ENCODE results near the gene RNF144A. TPM values are rescaled to one million over a fixed set of nuclear protein-coding genes. Genes with fewer than 3 reads are reported as not detected.

The RNF144A gene
- total RNA-seq, 2 donors from 2014 or later = 17.2 to 66.1 TPM

DNA sequence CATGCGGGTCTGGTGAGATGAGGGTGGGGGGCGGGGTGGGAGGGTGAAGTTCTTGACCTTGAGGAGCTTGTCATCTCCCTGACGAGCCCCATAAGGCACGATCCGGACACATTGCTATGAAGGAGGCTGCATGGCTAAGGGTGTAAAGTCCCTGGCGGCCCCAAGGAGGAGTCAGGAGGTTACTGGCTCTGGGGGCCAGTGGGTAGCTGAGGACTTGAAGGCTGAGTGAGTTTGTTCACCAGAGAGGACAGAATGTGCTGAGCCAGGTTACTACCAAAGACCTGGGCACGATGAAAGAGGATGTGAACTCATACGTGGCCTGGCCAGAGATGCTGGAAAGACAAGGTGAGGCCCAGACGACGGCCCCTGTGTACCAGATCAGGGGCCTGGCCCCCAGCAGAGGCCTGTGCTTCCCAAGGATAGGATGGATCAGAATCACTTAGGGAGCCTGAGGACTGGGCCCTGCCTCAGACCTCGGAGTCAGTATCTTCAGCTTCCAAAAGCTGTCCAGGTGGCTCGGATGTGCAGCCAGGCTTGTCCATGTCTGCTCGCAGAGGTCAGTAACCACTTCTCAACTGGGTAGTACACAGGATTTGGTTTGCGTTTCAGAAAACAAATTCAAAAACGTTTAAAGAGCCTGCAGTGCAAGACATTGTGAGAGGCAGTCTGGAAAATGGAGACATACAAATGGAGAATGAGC, 110.9 kb downstream of the RNF144A start:
- no peak for ATAC-seq
- no peaks in the 10 kb centered on the region for H3K27me3 Mint-ChIP-seq
- no peak for DNase-seq (ENCODE audit: low spot score)
- peaks cover 18% of the 10 kb centered on the region for H3K36me3 Mint-ChIP-seq
- H3K4me1 Mint-ChIP-seq (ENCODE audit: low read depth in 2 of 2) = peaks cover 4 to 7% of the 10 kb centered on the region in 2 donors
- no peak overlapping the region for H3K4me3 Mint-ChIP-seq
- H3K27ac Mint-ChIP-seq = no peak overlapping the region
- H3K9me3 Mint-ChIP-seq = no peaks in the 10 kb centered on the region

DNA sequence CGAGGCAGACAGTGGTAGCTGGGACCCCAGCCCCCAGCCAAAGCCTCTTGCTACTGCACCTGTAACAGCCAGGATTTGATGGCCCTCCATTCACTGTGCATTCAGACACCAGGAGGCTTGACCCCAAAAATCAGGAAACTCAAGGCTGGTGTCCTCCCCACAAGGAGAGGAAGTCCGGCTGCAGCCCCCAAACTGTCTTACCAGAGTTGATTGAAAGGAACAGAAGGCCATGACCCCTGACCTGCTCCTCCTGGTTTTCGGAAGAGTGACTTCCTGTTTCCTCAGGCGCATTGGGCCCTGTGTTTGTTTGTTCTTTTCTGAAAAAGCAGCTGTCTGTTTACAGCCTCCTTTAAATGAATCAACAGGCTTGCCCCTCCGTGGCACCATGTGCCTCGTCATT, 111.6 kb downstream of the RNF144A start:
- Mint-ChIP-seq H3K4me3 (no peak overlapping the region), H3K36me3 (peaks cover 12% of the 10 kb centered on the region), H3K4me1 (ENCODE audit: low read depth in 2 of 2) (peaks cover 3 to 7% of the 10 kb centered on the region in 2 donors), H3K27ac (no peak overlapping the region), H3K27me3 (no peaks in the 10 kb centered on the region), H3K9me3 (no peaks in the 10 kb centered on the region)
- DNase-seq (ENCODE audit: low spot score) = no peak
- ATAC-seq = no peak

DNA sequence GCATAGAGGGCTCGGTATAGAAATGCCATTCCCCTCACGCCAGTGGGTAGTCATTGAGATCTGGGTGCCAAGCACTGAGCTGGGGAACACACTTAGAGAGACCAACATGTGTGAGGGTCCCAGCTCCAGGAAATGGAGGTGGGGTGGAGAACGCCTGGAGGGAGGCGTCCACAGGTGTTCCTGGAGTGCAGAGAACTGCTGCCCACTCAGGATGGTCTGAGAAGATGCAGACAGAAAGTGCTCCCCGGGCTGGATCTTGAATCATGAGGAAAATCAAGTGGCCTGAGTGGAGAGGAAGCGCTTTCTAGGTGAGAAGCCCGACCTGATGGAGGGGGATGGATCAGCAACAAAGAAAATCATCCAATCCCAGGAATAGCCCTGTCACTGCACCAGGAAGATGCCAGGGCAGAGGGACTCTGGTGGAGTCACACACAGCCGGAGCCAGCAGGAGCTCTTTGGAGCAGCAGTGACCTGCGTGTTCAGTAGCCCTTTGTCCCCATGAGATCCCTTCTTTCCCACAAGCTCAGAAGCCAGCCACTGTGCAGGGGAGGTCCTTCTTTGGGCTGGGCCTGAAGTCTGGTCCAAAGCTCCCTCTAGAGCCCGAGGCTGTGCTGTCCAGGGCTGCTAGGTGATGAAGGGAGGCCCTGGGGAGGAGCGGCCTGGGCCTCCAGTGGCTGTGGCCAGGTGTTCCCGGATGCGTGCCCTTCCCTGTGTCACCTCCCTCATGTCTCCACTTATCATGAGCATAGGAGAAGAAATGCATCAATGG, 112.3 kb downstream of the RNF144A start:
- peaks cover 3 to 7% of the 10 kb centered on the region in 2 donors for H3K4me1 Mint-ChIP-seq (ENCODE audit: low read depth in 2 of 2)
- no peaks in the 10 kb centered on the region for H3K27me3 Mint-ChIP-seq
- H3K9me3 Mint-ChIP-seq = no peaks in the 10 kb centered on the region
- ATAC-seq = peak in 1 of 2 donors; percentile 45
- H3K36me3 Mint-ChIP-seq = peaks cover 12% of the 10 kb centered on the region
- no peak overlapping the region for H3K4me3 Mint-ChIP-seq
- H3K27ac Mint-ChIP-seq = no peak overlapping the region
- DNase-seq (ENCODE audit: low spot score) = no peak

DNA sequence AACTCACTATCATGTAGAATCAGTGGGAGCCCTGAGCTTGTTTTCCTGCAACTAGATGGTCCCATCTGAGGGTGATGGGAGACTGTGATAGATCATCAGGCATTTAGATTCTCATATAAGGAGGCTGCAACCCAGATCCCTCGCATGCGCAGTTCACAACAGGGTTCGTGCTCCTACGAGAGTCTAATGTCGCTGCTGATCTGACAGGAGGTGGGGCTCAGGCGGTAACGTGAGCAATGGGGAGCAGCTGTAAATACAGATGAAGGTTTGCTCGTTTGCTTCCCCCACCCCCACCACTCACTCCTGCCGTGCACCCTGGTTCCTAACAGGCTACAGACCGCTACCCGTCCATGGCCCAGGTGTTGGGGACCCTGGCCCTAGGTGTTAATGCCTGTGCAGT, 113.6 kb downstream of the RNF144A start:
- ATAC-seq (no peak), DNase-seq (ENCODE audit: low spot score) (no peak)
- H3K4me3 Mint-ChIP-seq = no peak overlapping the region
- H3K36me3 Mint-ChIP-seq = peaks cover 12% of the 10 kb centered on the region
- no peak overlapping the region for H3K27ac Mint-ChIP-seq
- H3K4me1 Mint-ChIP-seq (ENCODE audit: low read depth in 2 of 2) = peaks cover 3 to 7% of the 10 kb centered on the region in 2 donors
- H3K9me3 Mint-ChIP-seq = no peaks in the 10 kb centered on the region
- no peaks in the 10 kb centered on the region for H3K27me3 Mint-ChIP-seq

DNA sequence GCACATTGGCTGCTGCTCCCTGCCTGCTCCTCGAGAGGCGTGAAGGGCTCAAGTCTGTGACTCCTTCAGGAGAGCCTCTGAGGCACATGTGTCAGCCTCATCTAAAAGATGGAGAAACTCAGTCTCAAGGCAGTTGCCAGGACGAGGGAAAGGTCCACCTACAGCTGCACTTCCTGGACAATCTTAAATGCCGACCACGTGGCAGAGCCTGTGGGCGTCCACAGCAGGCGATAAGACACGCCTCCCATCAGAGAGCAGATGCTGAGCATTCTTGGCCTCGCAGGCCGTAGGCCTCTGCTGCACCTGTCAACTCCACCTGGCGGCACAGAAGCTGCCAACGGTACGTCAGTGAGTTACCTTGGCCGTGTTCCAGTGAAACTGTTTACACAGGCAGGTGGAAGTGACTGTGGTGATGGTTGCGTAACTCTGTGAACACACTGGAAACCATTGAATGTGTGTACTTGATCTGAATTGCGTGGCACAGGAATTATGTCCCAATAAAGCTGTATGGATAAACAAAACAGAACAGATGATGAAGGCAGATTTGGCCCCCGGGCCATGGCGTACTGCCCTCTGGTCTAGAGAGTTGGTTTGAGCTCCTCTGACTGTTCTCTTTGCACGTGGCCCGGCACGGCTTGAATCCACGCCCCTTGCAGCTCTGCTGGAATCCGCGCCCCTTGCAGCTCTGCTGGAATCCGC, 114.5 kb downstream of the RNF144A start:
- ATAC-seq = peak in 1 of 2 donors; percentile 45
- H3K36me3 Mint-ChIP-seq = peaks cover 12% of the 10 kb centered on the region
- no peak for DNase-seq (ENCODE audit: low spot score)
- no peaks in the 10 kb centered on the region for H3K9me3 Mint-ChIP-seq
- H3K4me3 Mint-ChIP-seq = no peak overlapping the region
- H3K27ac Mint-ChIP-seq = no peak overlapping the region
- peaks cover 3 to 7% of the 10 kb centered on the region in 2 donors for H3K4me1 Mint-ChIP-seq (ENCODE audit: low read depth in 2 of 2)
- H3K27me3 Mint-ChIP-seq = no peaks in the 10 kb centered on the region

DNA sequence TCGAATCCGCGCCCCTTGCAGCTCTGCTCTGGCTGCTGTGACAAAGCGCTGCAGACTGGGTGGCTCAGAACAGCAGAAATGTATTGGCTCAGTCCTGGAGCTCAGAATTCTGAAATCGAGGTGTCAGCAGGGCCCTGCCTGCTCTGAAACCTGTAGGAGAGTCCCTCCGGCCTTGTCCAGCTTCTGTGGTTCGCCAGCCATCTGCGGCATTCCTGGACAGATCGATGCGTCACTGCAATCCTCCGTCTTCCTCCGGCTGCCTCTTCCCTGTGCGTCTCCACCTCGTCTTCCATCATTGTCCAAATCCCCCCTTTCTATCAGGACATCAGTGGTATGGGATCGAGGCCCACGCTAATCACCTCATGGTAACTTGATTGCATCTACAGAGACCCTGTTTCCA, 115.2 kb downstream of the RNF144A start:
- ATAC-seq (no peak), DNase-seq (ENCODE audit: low spot score) (no peak)
- no peaks in the 10 kb centered on the region for H3K27me3 Mint-ChIP-seq
- no peak overlapping the region for H3K4me3 Mint-ChIP-seq
- H3K4me1 Mint-ChIP-seq (ENCODE audit: low read depth in 2 of 2) = peaks cover 3 to 7% of the 10 kb centered on the region in 2 donors
- H3K36me3 Mint-ChIP-seq = peaks cover 8% of the 10 kb centered on the region
- H3K9me3 Mint-ChIP-seq = no peaks in the 10 kb centered on the region
- H3K27ac Mint-ChIP-seq = no peak overlapping the region

DNA sequence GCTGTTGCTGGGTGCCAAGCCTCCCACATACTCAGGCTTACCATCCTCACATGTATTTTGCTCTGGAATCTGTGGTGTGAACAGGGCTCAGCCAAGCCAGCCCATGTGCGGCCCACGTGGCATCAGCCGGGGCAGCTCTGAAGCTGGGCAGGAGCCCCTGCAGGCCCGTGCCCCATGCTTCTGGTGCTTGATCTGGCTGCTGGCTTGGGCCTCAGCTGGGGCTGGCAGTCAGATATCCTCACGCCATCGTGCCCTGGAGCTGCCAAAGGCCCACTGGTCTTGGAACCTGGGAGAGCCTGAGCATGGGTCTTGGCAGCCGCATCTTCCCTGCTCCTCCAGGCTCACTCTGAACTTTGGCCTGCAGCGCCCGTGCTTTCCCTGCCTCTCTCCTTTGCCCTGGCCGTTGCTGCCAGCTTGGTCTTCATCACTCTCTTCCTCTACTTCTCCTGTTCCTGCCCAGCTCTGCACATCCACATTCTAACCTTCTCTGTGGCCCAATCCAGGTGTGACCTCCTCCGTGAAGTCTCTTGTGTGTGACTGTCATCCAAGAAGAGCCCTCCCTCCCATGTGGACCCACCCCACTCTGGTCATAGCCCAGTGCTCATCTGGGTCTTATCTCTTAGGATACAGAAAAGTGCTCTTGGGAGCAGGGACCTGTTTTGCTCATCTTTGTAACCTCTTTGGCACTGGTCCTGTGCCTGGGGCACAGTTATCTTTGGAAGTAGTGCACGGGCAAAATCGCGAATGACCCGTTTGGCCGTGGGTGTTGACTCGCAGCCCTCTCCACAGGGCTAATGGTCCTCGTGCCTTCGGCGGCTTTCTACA, 116.1 kb downstream of the RNF144A start:
- no peak overlapping the region for H3K27ac Mint-ChIP-seq
- no peaks in the 10 kb centered on the region for H3K27me3 Mint-ChIP-seq
- ATAC-seq (no peak), DNase-seq (ENCODE audit: low spot score) (no peak)
- H3K4me3 Mint-ChIP-seq = no peak overlapping the region
- H3K36me3 Mint-ChIP-seq = peaks cover 5% of the 10 kb centered on the region
- H3K9me3 Mint-ChIP-seq = no peaks in the 10 kb centered on the region
- peaks cover 5 to 7% of the 10 kb centered on the region in 2 donors for H3K4me1 Mint-ChIP-seq (ENCODE audit: low read depth in 2 of 2)

DNA sequence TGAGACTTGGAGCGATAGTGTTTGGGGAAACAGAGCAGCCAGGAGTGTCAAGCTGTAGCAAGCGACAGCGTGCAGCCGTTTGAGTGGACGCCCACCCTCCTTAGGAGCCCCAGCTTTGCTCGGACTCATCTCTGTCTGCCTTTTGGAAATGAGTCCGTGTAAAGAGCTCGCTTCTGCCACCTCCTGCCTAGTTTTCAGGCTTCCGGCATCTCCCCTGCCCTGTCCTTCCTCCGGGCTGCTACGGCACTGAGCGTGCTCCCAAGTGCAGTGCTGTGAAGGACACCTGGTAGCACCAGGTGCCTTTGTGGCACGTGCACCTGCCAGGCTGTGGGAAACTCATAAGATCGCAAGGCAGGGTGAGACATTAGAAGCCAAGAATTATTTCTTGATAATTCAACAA, 117.1 kb downstream of the RNF144A start:
- Mint-ChIP-seq H3K9me3 (no peaks in the 10 kb centered on the region), H3K27ac (no peak overlapping the region), H3K36me3 (peaks cover 12% of the 10 kb centered on the region), H3K27me3 (no peaks in the 10 kb centered on the region), H3K4me1 (ENCODE audit: low read depth in 2 of 2) (peaks cover 6 to 7% of the 10 kb centered on the region in 2 donors), H3K4me3 (no peak overlapping the region)
- DNase-seq (ENCODE audit: low spot score) (no peak), ATAC-seq (no peak)

DNA sequence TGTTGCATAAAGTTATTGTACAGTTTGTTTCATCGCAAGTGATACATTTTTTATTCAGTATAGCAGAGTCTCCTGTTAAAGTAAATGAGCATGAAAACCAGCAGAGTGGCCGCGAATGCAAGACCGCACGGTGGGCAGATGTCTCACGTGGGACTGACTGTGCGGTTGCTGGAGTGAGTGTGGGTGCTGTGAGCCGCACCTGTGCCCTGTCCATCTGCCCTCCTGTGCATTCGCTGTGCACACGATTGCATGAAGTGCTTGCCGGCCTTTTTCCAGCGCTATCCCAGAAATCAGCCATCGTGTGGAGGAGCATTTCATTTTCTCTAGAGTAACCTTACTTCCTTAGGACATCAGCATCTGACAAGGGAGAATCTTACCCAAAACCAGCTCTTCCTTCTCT, 118.7 kb downstream of the RNF144A start:
- Mint-ChIP-seq H3K36me3 (peaks cover 15% of the 10 kb centered on the region), H3K4me3 (no peak overlapping the region), H3K4me1 (ENCODE audit: low read depth in 2 of 2) (peaks cover 6 to 7% of the 10 kb centered on the region in 2 donors), H3K27ac (no peak overlapping the region), H3K9me3 (no peaks in the 10 kb centered on the region), H3K27me3 (no peaks in the 10 kb centered on the region)
- ATAC-seq (no peak), DNase-seq (ENCODE audit: low spot score) (no peak)

DNA sequence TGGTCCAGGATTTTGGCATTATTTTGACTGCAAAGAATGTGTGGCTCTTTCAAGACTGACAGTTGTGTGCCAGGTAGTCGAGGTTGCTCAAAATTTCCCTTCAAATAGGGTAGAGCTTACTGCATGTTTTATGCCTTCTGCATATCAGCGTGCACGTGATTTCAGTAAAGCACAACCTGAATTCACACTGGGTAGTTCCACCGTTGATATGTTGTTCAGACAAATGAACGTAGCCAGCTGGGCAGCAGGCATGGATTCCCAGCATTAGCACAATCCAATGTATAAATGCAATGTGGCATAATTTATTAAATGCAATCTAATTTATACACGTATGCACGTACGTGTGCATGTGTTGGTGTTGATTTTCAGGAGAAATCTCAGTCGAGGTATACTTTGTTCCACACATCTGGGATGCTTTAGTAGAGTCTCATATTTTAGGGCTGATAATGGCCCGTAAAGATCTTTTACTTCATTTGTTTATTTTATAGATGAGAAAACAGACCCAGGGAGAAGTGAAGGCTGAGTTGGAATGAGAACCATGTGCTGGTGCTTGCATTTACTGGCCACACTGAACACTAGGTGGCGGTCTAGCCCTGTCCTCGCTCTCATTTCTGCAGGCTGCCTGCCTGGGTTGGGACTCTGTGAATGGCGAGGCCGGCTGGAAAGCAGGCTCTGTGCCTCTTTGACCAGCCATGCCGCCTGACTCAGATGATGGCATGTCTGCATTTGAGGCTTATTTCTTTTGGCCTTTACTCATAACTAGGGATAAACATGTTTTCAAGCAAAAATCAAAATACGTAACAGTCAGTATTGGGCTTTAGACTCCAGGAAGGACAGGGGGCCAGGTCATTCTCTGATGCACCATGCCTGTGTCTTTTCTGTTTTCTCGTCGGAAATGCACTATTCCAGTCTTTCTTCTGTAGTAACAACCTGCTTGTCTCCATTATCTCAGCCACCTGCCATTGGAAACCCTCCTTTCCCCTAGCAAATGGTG, 120.4 kb downstream of the RNF144A start:
- H3K36me3 Mint-ChIP-seq = peaks cover 20% of the 10 kb centered on the region
- ATAC-seq = peak in 1 of 2 donors; percentile 50
- no peak overlapping the region for H3K27ac Mint-ChIP-seq
- no peaks in the 10 kb centered on the region for H3K27me3 Mint-ChIP-seq
- H3K9me3 Mint-ChIP-seq = no peaks in the 10 kb centered on the region
- H3K4me1 Mint-ChIP-seq (ENCODE audit: low read depth in 2 of 2) = peaks cover 0 to 3% of the 10 kb centered on the region in 2 donors
- no peak overlapping the region for H3K4me3 Mint-ChIP-seq
- no peak for DNase-seq (ENCODE audit: low spot score)

DNA sequence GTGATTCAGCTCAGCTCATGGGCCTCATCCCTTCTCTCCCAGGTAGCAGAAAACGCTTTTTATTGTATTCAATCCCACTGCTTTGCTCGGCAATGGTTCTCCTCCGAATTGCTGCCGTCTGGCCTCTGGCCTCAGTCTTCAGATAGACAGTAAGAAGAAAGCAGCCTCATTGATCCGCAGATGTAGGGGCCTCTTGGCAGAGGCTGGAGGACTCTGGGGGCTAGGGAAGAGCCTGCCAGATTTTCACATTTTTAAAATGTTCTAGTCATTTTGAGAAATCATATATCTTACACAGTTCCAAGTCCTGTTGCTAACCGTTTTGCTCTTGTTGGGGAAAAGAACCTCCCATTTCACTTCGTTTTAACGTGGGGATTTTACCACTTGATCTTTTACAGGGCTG, 123.3 kb downstream of the RNF144A start:
- H3K9me3 Mint-ChIP-seq = no peaks in the 10 kb centered on the region
- H3K36me3 Mint-ChIP-seq = peaks cover 26% of the 10 kb centered on the region
- H3K4me1 Mint-ChIP-seq (ENCODE audit: low read depth in 2 of 2) = peaks cover 3 to 8% of the 10 kb centered on the region in 2 donors
- DNase-seq (ENCODE audit: low spot score) = no peak
- H3K27ac Mint-ChIP-seq = no peak overlapping the region
- H3K27me3 Mint-ChIP-seq = no peaks in the 10 kb centered on the region
- no peak for ATAC-seq
- H3K4me3 Mint-ChIP-seq = no peak overlapping the region

DNA sequence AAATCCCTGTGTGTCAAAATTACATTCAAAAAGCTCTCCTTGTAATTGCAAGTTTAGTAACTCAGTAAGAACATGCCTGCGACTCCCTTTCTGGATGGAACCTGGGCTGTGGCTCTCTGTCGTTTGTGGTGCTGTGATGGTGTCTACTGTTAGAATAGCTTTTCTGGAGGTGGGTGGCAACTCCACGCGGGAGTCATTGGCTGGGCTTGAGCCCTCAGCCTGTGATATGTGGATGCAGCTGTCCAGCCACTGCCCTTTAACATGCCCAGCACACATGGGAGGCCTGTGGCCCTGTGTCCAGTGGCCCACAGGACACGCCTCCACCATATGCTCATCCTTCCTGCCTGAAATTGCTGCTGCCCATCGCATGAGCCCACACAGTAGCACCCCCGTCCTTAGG, 124.2 kb downstream of the RNF144A start:
- H3K27me3 Mint-ChIP-seq = no peaks in the 10 kb centered on the region
- peaks cover 26% of the 10 kb centered on the region for H3K36me3 Mint-ChIP-seq
- DNase-seq (ENCODE audit: low spot score) (no peak), ATAC-seq (peak in 1 of 2 donors; percentile 11)
- no peaks in the 10 kb centered on the region for H3K9me3 Mint-ChIP-seq
- peaks cover 3 to 12% of the 10 kb centered on the region in 2 donors for H3K4me1 Mint-ChIP-seq (ENCODE audit: low read depth in 2 of 2)
- no peak overlapping the region for H3K27ac Mint-ChIP-seq
- no peak overlapping the region for H3K4me3 Mint-ChIP-seq

Measured in natural killer cell treated with Interleukin-12 subunit alpha and Interleukin-12 subunit beta and Interleukin-15 and Interleukin-18, amount 100 ng/mL, for 72 hours (primary cell).